Measurements from ENCODE around the gene SETD5.

SETD5 gene

DNA sequence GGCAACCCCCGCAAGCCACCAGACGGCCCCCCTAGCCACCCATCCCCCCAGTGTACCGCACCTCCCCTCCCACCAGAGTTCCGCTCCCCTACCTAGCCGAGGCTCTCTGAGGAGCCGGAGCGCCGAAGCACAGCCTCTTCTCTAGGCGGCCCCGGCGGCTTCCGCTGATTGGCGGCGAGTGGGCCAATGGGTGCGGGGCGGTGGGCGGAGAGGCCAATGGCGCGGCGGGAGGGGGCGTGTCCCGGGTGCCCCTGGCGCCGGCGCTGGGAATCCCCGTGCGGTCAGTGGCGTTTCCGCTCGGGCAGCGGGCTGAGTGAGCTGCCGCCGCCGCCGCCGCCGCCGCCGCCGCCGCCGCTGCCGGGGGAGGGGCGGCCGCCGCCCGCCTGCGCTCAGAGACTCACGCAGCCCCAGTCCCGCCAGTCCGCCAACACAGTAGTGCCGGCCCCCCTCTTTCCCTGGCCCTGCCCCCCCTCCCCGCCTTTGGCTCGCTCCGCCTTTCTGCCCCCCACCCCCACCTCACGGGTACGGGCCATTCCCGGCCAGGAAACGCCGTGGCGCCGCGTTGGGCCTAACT lies at the start of gene SETD5:
Gene SETD5 (plus strand): TSS at position 284 of the 574 bp plus-strand sequence. CDS start 31,324 bp downstream, outside the sequence.
- Histone ChIP-seq H3K36me3 (ENCODE audit: control insufficient read depth in 1 of 2, insufficient read depth in 2 of 2, low read length in 2 of 2) (peaks cover 0 to 12% of the 10 kb centered on the region in 2 donors), H3K4me3 (ENCODE audit: low read depth in 1 of 2, low read length in 2 of 2) (peak within 1 kb of the TSS; percentile 89 to 91), H3K27me3 (ENCODE audit: control insufficient read depth in 1 of 2, insufficient read depth in 2 of 2, low read length in 2 of 2) (no peaks in the 10 kb centered on the region), H3K4me1 (ENCODE audit: control insufficient read depth in 1 of 2, insufficient read depth in 2 of 2, low read length in 2 of 2) (peaks cover 53 to 57% of the 10 kb centered on the region in 2 donors), H3K9ac (ENCODE audit: low read depth in 1 of 2, low read length in 2 of 2) (peak within 1 kb of the TSS; percentile 89 to 99), H3K27ac (ENCODE audit: low read depth, low read length) (peak within 1 kb of the TSS; percentile 98), H3K9me3 (ENCODE audit: control insufficient read depth in 1 of 2, low read length in 2 of 2) (no peaks in the 10 kb centered on the region)

DNA sequence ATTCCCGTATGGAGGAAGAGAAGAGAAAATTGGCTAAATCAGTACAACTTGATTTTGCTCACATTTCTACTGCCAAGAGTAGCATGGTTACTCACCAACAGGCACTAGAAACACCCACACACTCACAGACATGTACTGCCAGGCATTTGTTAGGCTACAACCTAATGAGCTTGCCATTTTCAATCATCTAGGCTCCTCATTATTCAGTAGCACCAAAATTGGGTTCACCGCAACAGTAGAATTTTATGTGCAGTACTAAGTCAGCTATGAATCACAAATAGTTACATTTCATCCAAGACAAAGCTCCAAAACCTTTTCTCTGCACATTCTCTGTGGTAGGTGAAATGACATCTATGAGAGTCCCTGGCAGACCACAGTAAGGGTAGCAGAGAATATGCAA lies 49.5 kb upstream of the SETD5 start:
- Histone ChIP-seq H3K27me3 (ENCODE audit: control insufficient read depth in 1 of 2, insufficient read depth in 2 of 2, low read length in 2 of 2) (no peaks in the 10 kb centered on the region), H3K4me1 (ENCODE audit: control insufficient read depth in 1 of 2, insufficient read depth in 2 of 2, low read length in 2 of 2) (peaks cover 23 to 35% of the 10 kb centered on the region in 2 donors), H3K4me3 (ENCODE audit: low read depth in 1 of 2, low read length in 2 of 2) (no peak overlapping the region), H3K27ac (ENCODE audit: low read depth, low read length) (no peak overlapping the region), H3K9me3 (ENCODE audit: control insufficient read depth in 1 of 2, low read length in 2 of 2) (no peaks in the 10 kb centered on the region), H3K9ac (ENCODE audit: low read depth in 1 of 2, low read length in 2 of 2) (no peak overlapping the region), H3K36me3 (ENCODE audit: control insufficient read depth in 1 of 2, insufficient read depth in 2 of 2, low read length in 2 of 2) (no peaks in the 10 kb centered on the region)

- Histone ChIP-seq H3K9ac (ENCODE audit: low read depth in 1 of 2, low read length in 2 of 2) (no peak overlapping the region), H3K27me3 (ENCODE audit: control insufficient read depth in 1 of 2, insufficient read depth in 2 of 2, low read length in 2 of 2) (no peaks in the 10 kb centered on the region), H3K9me3 (ENCODE audit: control insufficient read depth in 1 of 2, low read length in 2 of 2) (no peaks in the 10 kb centered on the region)
Measured at GRCh38 chr3:9349321-9350117, 47.9 kb upstream of the SETD5 start.

GRCh38 chr3:9351709-9352126 lies 45.7 kb upstream of the SETD5 start:
- H3K4me3 ChIP-seq (ENCODE audit: low read depth in 1 of 2, low read length in 2 of 2): no peak overlapping the region
- no peak overlapping the region for H3K9ac ChIP-seq (ENCODE audit: low read depth in 1 of 2, low read length in 2 of 2)
- H3K4me1 ChIP-seq (ENCODE audit: control insufficient read depth in 1 of 2, insufficient read depth in 2 of 2, low read length in 2 of 2): peaks cover 38 to 53% of the 10 kb centered on the region in 2 donors
- no peaks in the 10 kb centered on the region for H3K9me3 ChIP-seq (ENCODE audit: control insufficient read depth in 1 of 2, low read length in 2 of 2)
- H3K27ac ChIP-seq (ENCODE audit: low read depth, low read length): no peak overlapping the region
- H3K36me3 ChIP-seq (ENCODE audit: control insufficient read depth in 1 of 2, insufficient read depth in 2 of 2, low read length in 2 of 2): no peaks in the 10 kb centered on the region
- no peaks in the 10 kb centered on the region for H3K27me3 ChIP-seq (ENCODE audit: control insufficient read depth in 1 of 2, insufficient read depth in 2 of 2, low read length in 2 of 2)

More at GRCh38 chr3:9349321-9350117, 47.9 kb upstream of the SETD5 start:
- Histone ChIP-seq H3K4me3 (ENCODE audit: low read depth in 1 of 2, low read length in 2 of 2) (no peak overlapping the region), H3K27ac (ENCODE audit: low read depth, low read length) (no peak overlapping the region), H3K36me3 (ENCODE audit: control insufficient read depth in 1 of 2, insufficient read depth in 2 of 2, low read length in 2 of 2) (no peaks in the 10 kb centered on the region), H3K4me1 (ENCODE audit: control insufficient read depth in 1 of 2, insufficient read depth in 2 of 2, low read length in 2 of 2) (peaks cover 32 to 41% of the 10 kb centered on the region in 2 donors)

DNA sequence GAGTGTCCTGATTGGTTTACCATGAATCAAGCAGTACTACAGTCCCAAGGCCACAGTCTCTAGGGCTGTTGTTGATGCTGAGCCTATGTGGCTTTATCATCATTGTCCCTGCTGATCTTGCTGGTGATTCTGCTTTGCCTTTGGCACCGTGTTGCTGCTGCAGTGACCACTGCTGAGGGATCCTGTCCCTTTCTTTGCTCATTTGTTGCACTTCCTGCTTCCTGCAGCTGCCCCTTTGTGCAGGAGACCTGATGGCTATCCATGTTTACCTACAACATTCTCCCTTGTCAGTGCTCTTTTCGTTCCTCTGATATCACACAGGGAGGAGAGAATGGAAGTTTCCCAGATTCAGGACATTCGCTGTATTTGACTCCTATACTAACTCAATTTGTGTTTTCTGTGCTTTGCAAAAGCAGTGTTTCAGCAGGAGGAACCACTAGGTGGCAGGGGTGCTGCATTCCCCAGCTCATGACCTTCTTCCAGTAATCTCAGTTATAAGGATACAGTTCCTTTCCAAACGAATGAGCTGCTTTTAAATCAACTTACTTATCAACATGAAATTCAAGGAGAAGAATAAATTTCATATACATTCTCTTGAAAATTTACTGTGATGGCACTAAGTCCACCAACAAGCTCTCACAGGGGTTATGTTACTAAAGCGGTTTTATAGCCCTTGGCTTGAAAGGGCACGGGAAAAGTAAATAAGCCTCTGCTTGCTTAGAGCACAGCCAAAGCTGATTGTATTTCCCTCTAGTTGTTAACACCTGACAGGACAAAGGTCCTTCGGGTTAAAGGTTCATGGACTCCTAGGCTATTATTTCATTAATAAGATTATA lies 44.3 kb upstream of the SETD5 start:
- Histone ChIP-seq H3K4me1 (ENCODE audit: control insufficient read depth in 1 of 2, insufficient read depth in 2 of 2, low read length in 2 of 2) (peaks cover 38 to 53% of the 10 kb centered on the region in 2 donors), H3K9me3 (ENCODE audit: control insufficient read depth in 1 of 2, low read length in 2 of 2) (no peaks in the 10 kb centered on the region), H3K36me3 (ENCODE audit: control insufficient read depth in 1 of 2, insufficient read depth in 2 of 2, low read length in 2 of 2) (no peaks in the 10 kb centered on the region), H3K27me3 (ENCODE audit: control insufficient read depth in 1 of 2, insufficient read depth in 2 of 2, low read length in 2 of 2) (no peaks in the 10 kb centered on the region), H3K9ac (ENCODE audit: low read depth in 1 of 2, low read length in 2 of 2) (peak overlapping the region; percentile 11 to 56), H3K4me3 (ENCODE audit: low read depth in 1 of 2, low read length in 2 of 2) (peak overlapping the region; percentile 44 to 50), H3K27ac (ENCODE audit: low read depth, low read length) (no peak overlapping the region)

- H3K4me3 ChIP-seq (ENCODE audit: low read depth in 1 of 2, low read length in 2 of 2): peak overlapping the region; percentile 85 to 96
- H3K9ac ChIP-seq (ENCODE audit: low read depth in 1 of 2, low read length in 2 of 2): no peak overlapping the region
- H3K27me3 ChIP-seq (ENCODE audit: control insufficient read depth in 1 of 2, insufficient read depth in 2 of 2, low read length in 2 of 2): no peaks in the 10 kb centered on the region
- H3K9me3 ChIP-seq (ENCODE audit: control insufficient read depth in 1 of 2, low read length in 2 of 2): no peaks in the 10 kb centered on the region
- H3K4me1 ChIP-seq (ENCODE audit: control insufficient read depth in 1 of 2, insufficient read depth in 2 of 2, low read length in 2 of 2): peaks cover 3 to 5% of the 10 kb centered on the region in 2 donors
- no peak overlapping the region for H3K27ac ChIP-seq (ENCODE audit: low read depth, low read length)
- H3K36me3 ChIP-seq (ENCODE audit: control insufficient read depth in 1 of 2, insufficient read depth in 2 of 2, low read length in 2 of 2): peaks cover 4 to 15% of the 10 kb centered on the region in 2 donors
Measured at GRCh38 chr3:9361691-9362388, 35.6 kb upstream of the SETD5 start.

- Histone ChIP-seq H3K9me3 (ENCODE audit: control insufficient read depth in 1 of 2, low read length in 2 of 2) (no peaks in the 10 kb centered on the region), H3K4me1 (ENCODE audit: control insufficient read depth in 1 of 2, insufficient read depth in 2 of 2, low read length in 2 of 2) (peaks cover 3 to 5% of the 10 kb centered on the region in 2 donors), H3K9ac (ENCODE audit: low read depth in 1 of 2, low read length in 2 of 2) (peak within 1 kb of the TSS; percentile 87 to 91), H3K27ac (ENCODE audit: low read depth, low read length) (peak within 1 kb of the TSS; percentile 87), H3K27me3 (ENCODE audit: control insufficient read depth in 1 of 2, insufficient read depth in 2 of 2, low read length in 2 of 2) (no peaks in the 10 kb centered on the region), H3K36me3 (ENCODE audit: control insufficient read depth in 1 of 2, insufficient read depth in 2 of 2, low read length in 2 of 2) (peaks cover 7 to 24% of the 10 kb centered on the region in 2 donors), H3K4me3 (ENCODE audit: low read depth in 1 of 2, low read length in 2 of 2) (peak within 1 kb of the TSS; percentile 85 to 96)
Measured at GRCh38 chr3:9362731-9363530, 34.5 kb upstream of the SETD5 start, which contains the start of gene THUMPD3. THUMPD3 (plus strand) TSS chr3:9363054; CDS start chr3:9365069, 2,015 bp downstream.

GRCh38 chr3:9369508-9369907 lies 27.9 kb upstream of the SETD5 start:
- Histone ChIP-seq H3K9me3 (ENCODE audit: control insufficient read depth in 1 of 2, low read length in 2 of 2) (no peaks in the 10 kb centered on the region), H3K4me1 (ENCODE audit: control insufficient read depth in 1 of 2, insufficient read depth in 2 of 2, low read length in 2 of 2) (no peaks in the 10 kb centered on the region), H3K9ac (ENCODE audit: low read depth in 1 of 2, low read length in 2 of 2) (no peak overlapping the region), H3K4me3 (ENCODE audit: low read depth in 1 of 2, low read length in 2 of 2) (no peak overlapping the region), H3K36me3 (ENCODE audit: control insufficient read depth in 1 of 2, insufficient read depth in 2 of 2, low read length in 2 of 2) (peaks cover 10 to 79% of the 10 kb centered on the region in 2 donors), H3K27ac (ENCODE audit: low read depth, low read length) (no peak overlapping the region), H3K27me3 (ENCODE audit: control insufficient read depth in 1 of 2, insufficient read depth in 2 of 2, low read length in 2 of 2) (no peaks in the 10 kb centered on the region)

DNA sequence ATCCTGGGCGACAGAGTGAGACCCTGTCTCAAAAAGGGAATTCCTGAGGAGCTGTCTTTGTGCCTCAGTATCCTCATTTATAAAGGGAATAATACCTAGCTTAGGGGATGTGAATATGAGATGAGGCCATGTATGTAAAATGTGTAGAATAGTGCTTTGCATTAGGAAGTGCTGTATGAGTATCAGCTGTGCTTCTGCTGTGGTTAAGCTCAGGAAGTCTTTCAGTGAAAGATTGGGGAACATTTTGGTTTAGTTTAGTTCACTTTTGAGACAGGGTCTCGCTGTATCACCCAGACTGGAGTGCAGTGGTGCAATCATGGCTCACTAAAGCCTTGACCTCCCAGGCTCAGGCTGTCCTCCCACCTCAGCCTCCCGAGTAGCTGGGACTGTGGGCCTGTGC lies 23.9 kb upstream of the SETD5 start:
- no peak overlapping the region for H3K27ac ChIP-seq (ENCODE audit: low read depth, low read length)
- H3K27me3 ChIP-seq (ENCODE audit: control insufficient read depth in 1 of 2, insufficient read depth in 2 of 2, low read length in 2 of 2): no peaks in the 10 kb centered on the region
- peaks cover 22 to 93% of the 10 kb centered on the region in 2 donors for H3K36me3 ChIP-seq (ENCODE audit: control insufficient read depth in 1 of 2, insufficient read depth in 2 of 2, low read length in 2 of 2)
- H3K4me3 ChIP-seq (ENCODE audit: low read depth in 1 of 2, low read length in 2 of 2): no peak overlapping the region
- no peaks in the 10 kb centered on the region for H3K9me3 ChIP-seq (ENCODE audit: control insufficient read depth in 1 of 2, low read length in 2 of 2)
- no peaks in the 10 kb centered on the region for H3K4me1 ChIP-seq (ENCODE audit: control insufficient read depth in 1 of 2, insufficient read depth in 2 of 2, low read length in 2 of 2)
- H3K9ac ChIP-seq (ENCODE audit: low read depth in 1 of 2, low read length in 2 of 2): no peak overlapping the region

Data from duodenal mucosa (tissue), 2 donors.